Lung (tissue), 12 donors: ENCODE measurements around the gene RSPH1. TPM values are rescaled to one million over a fixed set of nuclear protein-coding genes. Genes with fewer than 3 reads are reported as not detected.

Experiments
- ATAC-seq: fragments of 200-7000 bp; cut with Tn5 transposase; one replicate; pipeline ENCODE4 v1.9.1; 2020; ENCODE audit warnings: moderate number of reproducible peaks; ENCODE audit not compliant: insufficient read depth, low FRiP score
- DNase-seq, 3 donors: peaks; one replicate each; pipeline ENCODE4 v3.0.0-alpha.2; 2013 to 2017
- H3K27ac ChIP-seq, 2 donors: one replicate each; pipeline ENCODE4 v1.5.1; 2013; ENCODE audit warnings: mild to moderate bottlenecking in 2 of 2, moderate library complexity in 2 of 2, control low read depth in 1 of 2, inconsistent platforms in 1 of 2, low read depth in 1 of 2, low read length in 1 of 2
- H3K27me3 ChIP-seq, 3 donors: one replicate each; pipeline ENCODE4 v1.5.1; 2013; ENCODE audit warnings: low read length in 2 of 3; ENCODE audit not compliant: control insufficient read depth in 3 of 3, insufficient read depth in 3 of 3
- H3K36me3 ChIP-seq, 4 donors: one replicate each; pipeline ENCODE4 v1.5.1; 2013; ENCODE audit warnings: low read length in 4 of 4, mild to moderate bottlenecking in 1 of 4, moderate library complexity in 1 of 4; ENCODE audit not compliant: control insufficient read depth in 4 of 4, insufficient read depth in 4 of 4
- H3K4me1 ChIP-seq, 5 donors: one replicate each; pipeline ENCODE4 v1.5.1; 2013; ENCODE audit warnings: low read length in 5 of 5, mild to moderate bottlenecking in 2 of 5, moderate library complexity in 1 of 5; ENCODE audit not compliant: control insufficient read depth in 5 of 5, insufficient read depth in 5 of 5
- H3K4me3 ChIP-seq: one replicate; pipeline ENCODE4 v1.5.1; 2013; ENCODE audit warnings: mild to moderate bottlenecking, control low read depth, moderate library complexity
- H3K9ac ChIP-seq, 2 donors: one replicate each; pipeline ENCODE4 v1.5.1; 2013; ENCODE audit warnings: low read length in 2 of 2, control low read depth in 1 of 2; ENCODE audit not compliant: insufficient read depth in 1 of 2
- H3K9me3 ChIP-seq, 4 donors: one replicate each; pipeline ENCODE4 v1.5.1; 2013; ENCODE audit warnings: low read length in 3 of 4, mild to moderate bottlenecking in 1 of 4, moderate library complexity in 1 of 4; ENCODE audit not compliant: control insufficient read depth in 4 of 4, insufficient read depth in 3 of 4
- CTCF ChIP-seq: IDR thresholded peaks from 2 replicates; pipeline ENCODE4 v1.5.1; 2012; ENCODE audit warnings: mild to moderate bottlenecking; ENCODE audit errors: control extremely low read depth, extremely low read depth
- WGBS, 2 donors: extraction: QIAGEN DNeasy Blood & Tissue Kit; methylation state at CpG; one replicate each; pipeline ENCODE4 v1.1.7; 2013; 5-methylcytosine and 5-hydroxymethylcytosine counted together
- polyA plus RNA-seq, 2 donors: library from polyadenylated mRNA; stranded (reverse); fragments of 200-250 nt; gene quantifications; one replicate each; pipeline ENCODE4 v1.2.1, GENCODE V29; 2013
- total RNA-seq, 2 donors: library from RNA; depleted of rRNA in 1 of 2; stranded (reverse); fragments of >200 nt in 1 of 2; gene quantifications; one replicate each; pipeline ENCODE4 v1.2.1, GENCODE V29; 2014 to 2021
- donor health status: control.
- donor health status: control.
- donor health status: Bipolar disorder and iron deficiency.
- donor health status: healthy.
- donor health status: DM: yes; HTN: yes; CAD: no.

RSPH1 gene
- total and polyA plus RNA-seq, 4 donors, result 17.6 to 46.9 (median 27.7) TPM

- Histone ChIP-seq H3K9me3 (no peaks in the 10 kb centered on the region), H3K9ac (no peak overlapping the region), H3K4me3 (peak overlapping the region; percentile 74), H3K27me3 (no peaks in the 10 kb centered on the region), H3K36me3 (peaks cover 0 to 10% (median 7%) of the 10 kb centered on the region in 4 donors), H3K4me1 (peaks cover 0 to 13% (median 7%) of the 10 kb centered on the region in 5 donors), H3K27ac (peak overlapping the region in 1 of 2 donors; percentile 88)
- DNase-seq, result no peak
- ATAC-seq, result no peak
- WGBS, 2 donors, result 19 to 23% methylated on average over 5 of the region's 5 CpGs
- no peak for TF ChIP-seq CTCF
These were observed 18.8 kb upstream of the RSPH1 start for GRCh38 chr21:42514883-42515228.

- H3K9me3 ChIP-seq, result no peaks in the 10 kb centered on the region
- peak overlapping the region; percentile 28 to 88 for H3K27ac ChIP-seq
- no peak for TF ChIP-seq CTCF
- H3K36me3 ChIP-seq, result peaks cover 0 to 9% (median 6%) of the 10 kb centered on the region in 4 donors
- peak overlapping the region; percentile 74 for H3K4me3 ChIP-seq
- peak overlapping the region; percentile 18 to 29 for H3K9ac ChIP-seq
- ATAC-seq (peak; percentile 64), DNase-seq (peak; percentile 33 to 58 (median 36))
- H3K27me3 ChIP-seq, result no peaks in the 10 kb centered on the region
- WGBS, 2 donors, result 1% methylated on average over 68 to 77 of the region's 77 CpGs
- peaks cover 6 to 19% (median 7%) of the 10 kb centered on the region in 5 donors for H3K4me1 ChIP-seq
These were observed 18.2 kb upstream of the RSPH1 start for GRCh38 chr21:42513985-42514882.

- H3K27ac ChIP-seq, result peak within 1 kb of the TSS; percentile 28 to 94
- H3K36me3 ChIP-seq, result peaks cover 0 to 2% (median under 1%) of the 10 kb centered on the region in 4 donors
- H3K9me3 ChIP-seq, result no peaks in the 10 kb centered on the region
- TF ChIP-seq CTCF, result no peak
- H3K4me1 ChIP-seq, result peaks cover 6 to 19% (median 7%) of the 10 kb centered on the region in 5 donors
- peak within 1 kb of the TSS; percentile 74 for H3K4me3 ChIP-seq
- DNase-seq (no peak), ATAC-seq (peak; percentile 14)
- WGBS, 2 donors, result 10 to 19% methylated on average over 45 to 88 of the region's 88 CpGs
- peak within 1 kb of the TSS; percentile 18 to 29 for H3K9ac ChIP-seq
- no peaks in the 10 kb centered on the region for H3K27me3 ChIP-seq
These were observed 17.3 kb upstream of the RSPH1 start, which contains the start of gene SLC37A1 for GRCh38 chr21:42513151-42513984. SLC37A1 (plus strand) TSS chr21:42513852; CDS start chr21:42518455, 4,603 bp downstream.
